ENCODE measurements around the gene EVI5L. TPM values are rescaled to one million over a fixed set of nuclear protein-coding genes. Genes with fewer than 3 reads are reported as not detected.

EVI5L gene
- total RNA-seq, 1 experiment from 2014 or later = 6.4 TPM

GRCh38 chr19:7900401-7900870 lies 70.4 kb downstream of the EVI5L start:
- in situ Hi-C loops (cut with HindIII; ENCODE audit: low pct_unique_long_range_greater_than_20kb, low sequenced_read_pairs) (no loop called here), intact Hi-C loops (cut with micrococcal nuclease; ENCODE audit: unreplicated experiment) (no loop called here)
- DNase-seq (ENCODE audit: low read depth, low spot score) (no peak), ATAC-seq (no peak)
- TF ChIP-seq REST (IDR thresholded peaks at IDR 0.05; ENCODE audit: insufficient read depth in 1 of 2, low read depth in 2 of 2, low read length in 1 of 2) (no peak), SIN3A (IDR thresholded peaks at IDR 0.05; ENCODE audit: borderline replicate concordance, insufficient read depth, low read depth, low read length) (no peak), POLR2AphosphoS5 (IDR thresholded peaks at IDR 0.05; ENCODE audit: low read depth, low read length) (no peak), CTCF (IDR thresholded peaks at IDR 0.05) (no peak), TCF7L2 (IDR thresholded peaks at IDR 0.05; ENCODE audit: low read depth, low read length) (no peak)
- CTCF ChIA-PET = no interaction called here
- Histone ChIP-seq H3K9me3 (ENCODE audit: control insufficient read depth, insufficient read depth, low read depth, low read length) (no peaks in the 10 kb centered on the region), H3K27ac (ENCODE audit: low read length) (no peak overlapping the region), H3K27me3 (ENCODE audit: control insufficient read depth, insufficient read depth, low read length) (no peaks in the 10 kb centered on the region), H3K4me3 (ENCODE audit: low read depth in 2 of 2, low read length in 2 of 2) (no peak overlapping the region), H3K4me1 (ENCODE audit: control insufficient read depth, insufficient read depth, low read length) (peaks cover 6% of the 10 kb centered on the region; the same call in 1 of the 2 replicates), H3K36me3 (ENCODE audit: control insufficient read depth, insufficient read depth, low read length) (no peaks in the 10 kb centered on the region; the same call in 1 of the 2 replicates)
- no TSS peak for BruUV-seq (replicated peaks)
- POLR2A ChIA-PET = no interaction called here

- no peaks in the 10 kb centered on the region for H3K27me3 ChIP-seq (ENCODE audit: control insufficient read depth, insufficient read depth, low read length)
- CTCF ChIA-PET = no interaction called here
- H3K36me3 ChIP-seq (ENCODE audit: control insufficient read depth, insufficient read depth, low read length) = no peaks in the 10 kb centered on the region; the same call in 1 of the 2 replicates
- BruUV-seq (replicated peaks) = no TSS peak
- TF ChIP-seq CTCF (IDR thresholded peaks at IDR 0.05) (no peak), TCF7L2 (IDR thresholded peaks at IDR 0.05; ENCODE audit: low read depth, low read length) (no peak), POLR2AphosphoS5 (IDR thresholded peaks at IDR 0.05; ENCODE audit: low read depth, low read length) (no peak), REST (IDR thresholded peaks at IDR 0.05; ENCODE audit: insufficient read depth in 1 of 2, low read depth in 2 of 2, low read length in 1 of 2) (no peak), SIN3A (IDR thresholded peaks at IDR 0.05; ENCODE audit: borderline replicate concordance, insufficient read depth, low read depth, low read length) (no peak)
- POLR2A ChIA-PET = no interaction called here
- no peak overlapping the region for H3K4me3 ChIP-seq (ENCODE audit: low read depth in 2 of 2, low read length in 2 of 2)
- in situ Hi-C loops (cut with HindIII; ENCODE audit: low pct_unique_long_range_greater_than_20kb, low sequenced_read_pairs) = no loop called here
- intact Hi-C loops (cut with micrococcal nuclease; ENCODE audit: unreplicated experiment) = no loop called here
- peaks cover 6% of the 10 kb centered on the region; the same call in 1 of the 2 replicates for H3K4me1 ChIP-seq (ENCODE audit: control insufficient read depth, insufficient read depth, low read length)
- H3K9me3 ChIP-seq (ENCODE audit: control insufficient read depth, insufficient read depth, low read depth, low read length) = no peaks in the 10 kb centered on the region
- H3K27ac ChIP-seq (ENCODE audit: low read length) = no peak overlapping the region
- ATAC-seq (no peak), DNase-seq (ENCODE audit: low read depth, low spot score) (no peak)
These were observed 70.9 kb downstream of the EVI5L start for GRCh38 chr19:7900931-7901330.

Measured in Panc1 (cell line).